Astrocyte (in vitro differentiated cells and primary cell): ENCODE measurements around the gene DSP. TPM values are rescaled to one million over a fixed set of nuclear protein-coding genes. Genes with fewer than 3 reads are reported as not detected.

Experiments used
- DNase-seq: peaks from one replicate; pipeline ENCODE4 v3.0.0-alpha.2; 2010; ENCODE audit warnings: low read depth
- FAIRE-seq: peaks from 2 replicates; lab custom pipeline; 2011; peaks lifted over from hg19 to GRCh38; lab: Jason Lieb, UNC
- H2AFZ ChIP-seq: 2 replicates; pipeline ENCODE4 v1.6.0; 2012; ENCODE audit warnings: low read depth, low read length, inconsistent platforms
- H3K27ac ChIP-seq: 2 replicates; pipeline ENCODE4 v1.5.1; 2011; ENCODE audit warnings: low read depth, low read length, inconsistent platforms
- H3K27me3 ChIP-seq: 2 replicates; pipeline ENCODE4 v1.6.0; 2011; ENCODE audit warnings: low read length, inconsistent platforms; ENCODE audit not compliant: insufficient read depth
- H3K36me3 ChIP-seq: 2 replicates; pipeline ENCODE4 v1.5.1; 2011; ENCODE audit warnings: low read length, inconsistent platforms; ENCODE audit not compliant: insufficient read depth
- H3K4me1 ChIP-seq: 2 replicates; pipeline ENCODE4 v1.5.1; 2011; ENCODE audit warnings: low read length, inconsistent platforms; ENCODE audit not compliant: insufficient read depth
- H3K4me2 ChIP-seq: 2 replicates; pipeline ENCODE4 v1.6.0; 2012; ENCODE audit warnings: low read length, inconsistent platforms
- H3K4me3 ChIP-seq: 2 replicates; pipeline ENCODE4 v1.5.1; 2011; ENCODE audit warnings: low read depth, mild to moderate bottlenecking, low read length, inconsistent platforms; ENCODE audit not compliant: insufficient read depth
- H3K79me2 ChIP-seq: 2 replicates; pipeline ENCODE4 v1.6.0; 2012; ENCODE audit warnings: mild to moderate bottlenecking, low read length, inconsistent platforms; ENCODE audit not compliant: insufficient read depth
- H3K9ac ChIP-seq: 2 replicates; pipeline ENCODE4 v1.6.0; 2012; ENCODE audit warnings: mild to moderate bottlenecking, low read length, inconsistent platforms
- H3K9me3 ChIP-seq: 2 replicates; pipeline ENCODE4 v1.5.1; 2012; ENCODE audit warnings: low read depth, mild to moderate bottlenecking, low read length, inconsistent platforms; ENCODE audit not compliant: insufficient read depth
- H4K20me1 ChIP-seq: 2 replicates; pipeline ENCODE4 v1.6.0; 2012; ENCODE audit warnings: low read length, inconsistent platforms; ENCODE audit not compliant: insufficient read depth
- H3K27ac Mint-ChIP-seq: one replicate; pipeline ENCODE4 v1.8.0; 2021; ENCODE audit warnings: mild to moderate bottlenecking, mixed read lengths; ENCODE audit not compliant: unreplicated experiment
- H3K27me3 Mint-ChIP-seq: one replicate; pipeline ENCODE4 v1.8.0; 2021; ENCODE audit warnings: low read depth, mixed read lengths; ENCODE audit not compliant: unreplicated experiment
- H3K36me3 Mint-ChIP-seq: one replicate; pipeline ENCODE4 v1.8.0; 2021; ENCODE audit warnings: low read depth, mixed read lengths; ENCODE audit not compliant: unreplicated experiment
- H3K4me1 Mint-ChIP-seq: one replicate; pipeline ENCODE4 v1.8.0; 2021; ENCODE audit warnings: low read depth, mixed read lengths; ENCODE audit not compliant: unreplicated experiment
- H3K4me3 Mint-ChIP-seq: one replicate; pipeline ENCODE4 v1.8.0; 2021; ENCODE audit warnings: mild to moderate bottlenecking, moderate library complexity, mixed read lengths; ENCODE audit not compliant: unreplicated experiment
- H3K9me3 Mint-ChIP-seq: one replicate; pipeline ENCODE4 v1.8.0; 2021; ENCODE audit warnings: mild to moderate bottlenecking, mixed read lengths; ENCODE audit not compliant: unreplicated experiment
- EZH2 ChIP-seq: IDR thresholded peaks from 2 replicates; pipeline ENCODE4 v1.6.1; 2012; ENCODE audit warnings: mild to moderate bottlenecking, low read length, inconsistent platforms; ENCODE audit not compliant: insufficient read depth
- total RNA-seq: library from RNA; stranded (reverse); gene quantifications from 2 replicates; pipeline ENCODE4 v1.2.1, GENCODE V29; 2021
- TF ChIP-seq, protein P1 (sequence below): IDR thresholded peaks from 2 replicates; pipeline ENCODE4 v1.5.1; 2011; ENCODE audit warnings: low read depth, mild to moderate bottlenecking, inconsistent platforms, low read length, moderate library complexity; ENCODE audit not compliant: insufficient read depth

DSP gene
- total RNA-seq, 1 donor from 2014 or later = 468 TPM

- Histone ChIP-seq H3K79me2 (peaks cover 44% of the 10 kb centered on the region), H3K9me3 (no peaks in the 10 kb centered on the region), H3K9ac (no peak overlapping the region), H3K36me3 (peaks cover 44% of the 10 kb centered on the region), H3K4me2 (no peak overlapping the region), H3K27me3 (no peaks in the 10 kb centered on the region), H3K4me1 (no peaks in the 10 kb centered on the region), H3K27ac (no peak overlapping the region), H2AFZ (no peak overlapping the region), H3K4me3 (no peak overlapping the region), H4K20me1 (peaks cover 24% of the 10 kb centered on the region)
- TF ChIP-seq, protein P1, sequence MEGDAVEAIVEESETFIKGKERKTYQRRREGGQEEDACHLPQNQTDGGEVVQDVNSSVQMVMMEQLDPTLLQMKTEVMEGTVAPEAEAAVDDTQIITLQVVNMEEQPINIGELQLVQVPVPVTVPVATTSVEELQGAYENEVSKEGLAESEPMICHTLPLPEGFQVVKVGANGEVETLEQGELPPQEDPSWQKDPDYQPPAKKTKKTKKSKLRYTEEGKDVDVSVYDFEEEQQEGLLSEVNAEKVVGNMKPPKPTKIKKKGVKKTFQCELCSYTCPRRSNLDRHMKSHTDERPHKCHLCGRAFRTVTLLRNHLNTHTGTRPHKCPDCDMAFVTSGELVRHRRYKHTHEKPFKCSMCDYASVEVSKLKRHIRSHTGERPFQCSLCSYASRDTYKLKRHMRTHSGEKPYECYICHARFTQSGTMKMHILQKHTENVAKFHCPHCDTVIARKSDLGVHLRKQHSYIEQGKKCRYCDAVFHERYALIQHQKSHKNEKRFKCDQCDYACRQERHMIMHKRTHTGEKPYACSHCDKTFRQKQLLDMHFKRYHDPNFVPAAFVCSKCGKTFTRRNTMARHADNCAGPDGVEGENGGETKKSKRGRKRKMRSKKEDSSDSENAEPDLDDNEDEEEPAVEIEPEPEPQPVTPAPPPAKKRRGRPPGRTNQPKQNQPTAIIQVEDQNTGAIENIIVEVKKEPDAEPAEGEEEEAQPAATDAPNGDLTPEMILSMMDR = no peak
- TF ChIP-seq EZH2 = no peak
- FAIRE-seq = no peak
- Mint-ChIP-seq H3K4me3 (no peak overlapping the region), H3K4me1 (peaks cover 38% of the 10 kb centered on the region), H3K9me3 (no peaks in the 10 kb centered on the region), H3K27ac (no peak overlapping the region), H3K27me3 (no peaks in the 10 kb centered on the region), H3K36me3 (peaks cover 24% of the 10 kb centered on the region)
- DNase-seq = no peak
Observed at GRCh38 chr6:7556394-7557106, 15.1 kb downstream of the DSP start.

DNA sequence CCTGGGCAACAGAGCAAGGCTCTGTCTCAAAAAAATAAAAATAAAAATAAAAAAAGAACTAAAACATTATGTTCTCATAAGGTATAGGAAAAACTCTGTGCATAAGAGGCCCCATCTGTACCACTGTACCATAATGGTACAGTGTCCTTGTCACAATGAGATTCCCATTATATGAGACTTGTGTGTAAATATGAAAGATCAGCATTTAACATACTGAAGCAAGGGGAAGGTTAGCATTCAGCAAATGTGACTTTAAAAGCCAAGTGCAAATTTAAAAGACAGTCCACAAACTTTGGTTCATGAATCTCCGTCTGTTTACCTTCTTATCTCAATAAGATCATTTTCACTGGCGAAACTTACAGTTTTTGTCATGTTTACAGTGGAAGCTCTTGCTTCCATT, 16.2 kb downstream of the DSP start:
- no peaks in the 10 kb centered on the region for H3K27me3 ChIP-seq
- no peak overlapping the region for H3K9ac ChIP-seq
- H3K4me2 ChIP-seq = no peak overlapping the region
- no peak overlapping the region for H2AFZ ChIP-seq
- FAIRE-seq (no peak), DNase-seq (no peak)
- TF ChIP-seq EZH2 = no peak
- TF ChIP-seq, protein P1 = no peak
- Mint-ChIP-seq H3K4me3 (no peak overlapping the region), H3K27ac (no peak overlapping the region), H3K36me3 (peaks cover 23% of the 10 kb centered on the region), H3K4me1 (peaks cover 33% of the 10 kb centered on the region), H3K27me3 (no peaks in the 10 kb centered on the region), H3K9me3 (no peaks in the 10 kb centered on the region)
- no peaks in the 10 kb centered on the region for H3K4me1 ChIP-seq
- H3K9me3 ChIP-seq = no peaks in the 10 kb centered on the region
- H3K4me3 ChIP-seq = no peak overlapping the region
- peaks cover 21% of the 10 kb centered on the region for H4K20me1 ChIP-seq
- no peak overlapping the region for H3K27ac ChIP-seq
- peaks cover 40% of the 10 kb centered on the region for H3K79me2 ChIP-seq
- peaks cover 48% of the 10 kb centered on the region for H3K36me3 ChIP-seq

- H2AFZ ChIP-seq = no peak overlapping the region
- Mint-ChIP-seq H3K9me3 (no peaks in the 10 kb centered on the region), H3K27ac (no peak overlapping the region), H3K4me1 (peaks cover 23% of the 10 kb centered on the region), H3K27me3 (no peaks in the 10 kb centered on the region), H3K36me3 (peaks cover 26% of the 10 kb centered on the region), H3K4me3 (no peak overlapping the region)
- H3K27ac ChIP-seq = no peak overlapping the region
- peaks cover 29% of the 10 kb centered on the region for H3K79me2 ChIP-seq
- H3K4me1 ChIP-seq = no peaks in the 10 kb centered on the region
- H3K27me3 ChIP-seq = no peaks in the 10 kb centered on the region
- TF ChIP-seq, protein P1 = no peak
- TF ChIP-seq EZH2 = no peak
- no peak overlapping the region for H3K4me3 ChIP-seq
- no peaks in the 10 kb centered on the region for H3K9me3 ChIP-seq
- no peak overlapping the region for H3K4me2 ChIP-seq
- peaks cover 54% of the 10 kb centered on the region for H3K36me3 ChIP-seq
- DNase-seq (no peak), FAIRE-seq (no peak)
- no peak overlapping the region for H3K9ac ChIP-seq
- H4K20me1 ChIP-seq = peaks cover 13% of the 10 kb centered on the region
Observed at GRCh38 chr6:7558781-7559180, 17.3 kb downstream of the DSP start.
